IPS-NIHi11 (cell line): ENCODE results near the gene PROX1.

Experiments used
- DNase-seq: peaks from one replicate; pipeline ENCODE4 v3.0.0; 2012; ENCODE audit warnings: mixed read lengths, low spot score

The PROX1 gene

DNA sequence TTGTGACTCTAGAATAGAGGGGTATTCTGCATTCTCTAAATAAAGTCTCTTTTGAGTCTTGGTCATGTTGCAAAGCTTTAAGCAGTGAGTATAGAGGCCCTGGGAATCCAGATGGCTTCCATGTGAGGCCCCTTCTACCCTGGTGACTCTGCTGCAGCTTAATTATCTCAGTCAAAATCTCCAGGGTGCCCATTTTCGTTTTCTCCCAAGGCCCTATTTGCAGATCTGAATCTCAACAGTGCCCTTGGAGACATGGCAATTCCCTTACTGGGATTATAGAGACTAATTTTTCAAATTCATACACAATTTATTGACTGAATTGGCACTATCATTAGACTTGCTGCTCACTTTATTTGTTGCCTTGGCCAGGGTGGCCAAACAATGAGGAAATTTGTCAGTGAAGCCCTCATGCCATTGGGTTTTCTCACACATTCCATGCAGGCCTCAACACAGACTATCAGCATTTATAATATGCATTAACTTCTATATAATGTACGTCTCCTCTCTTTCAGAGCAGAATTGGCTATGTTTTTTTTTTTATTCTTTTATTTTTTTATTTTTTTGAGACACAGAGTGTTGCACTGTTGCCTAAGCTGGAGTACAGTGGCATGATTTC, 35.1 kb downstream of the PROX1 start:
- no peak for DNase-seq

DNA sequence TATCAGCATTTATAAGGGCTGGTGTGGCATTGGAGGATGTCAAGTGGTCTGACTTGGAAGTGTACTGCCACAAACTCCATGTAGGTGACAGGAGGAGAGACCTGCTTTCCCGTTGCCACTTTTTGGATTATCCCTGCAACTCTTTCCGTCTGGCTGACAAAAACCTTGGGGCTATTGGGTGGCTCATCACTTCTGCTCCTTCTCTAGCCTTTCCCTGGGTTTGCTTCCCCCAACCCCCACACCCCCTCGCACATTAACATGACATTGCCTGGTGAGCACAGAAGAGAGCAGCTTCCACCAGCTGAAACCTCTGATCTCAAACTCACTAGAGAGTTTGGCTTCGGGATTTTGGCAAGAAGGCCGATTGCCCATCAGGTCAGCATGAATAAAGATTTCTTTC, 39.2 kb downstream of the PROX1 start:
- peak; percentile 63 for DNase-seq

DNA sequence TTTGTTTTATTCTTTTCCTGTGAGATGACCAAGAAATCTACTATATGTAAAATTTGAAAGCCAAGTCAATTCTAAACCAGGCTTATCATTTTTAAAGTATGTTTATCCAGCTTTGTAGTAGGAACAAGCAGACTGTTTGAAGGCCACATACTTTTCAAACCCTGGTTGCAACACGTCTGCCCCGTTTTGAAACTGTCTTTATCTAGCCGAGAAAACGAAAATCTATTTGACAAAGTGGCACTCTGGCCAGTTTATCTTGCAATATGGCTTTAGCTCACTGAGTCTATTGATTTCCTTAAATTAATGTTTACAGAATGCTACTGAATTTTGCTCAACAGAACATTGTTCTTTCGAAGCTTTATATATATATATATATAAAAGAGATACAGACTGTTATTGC, 39.7 kb downstream of the PROX1 start:
- DNase-seq, result no peak

DNA sequence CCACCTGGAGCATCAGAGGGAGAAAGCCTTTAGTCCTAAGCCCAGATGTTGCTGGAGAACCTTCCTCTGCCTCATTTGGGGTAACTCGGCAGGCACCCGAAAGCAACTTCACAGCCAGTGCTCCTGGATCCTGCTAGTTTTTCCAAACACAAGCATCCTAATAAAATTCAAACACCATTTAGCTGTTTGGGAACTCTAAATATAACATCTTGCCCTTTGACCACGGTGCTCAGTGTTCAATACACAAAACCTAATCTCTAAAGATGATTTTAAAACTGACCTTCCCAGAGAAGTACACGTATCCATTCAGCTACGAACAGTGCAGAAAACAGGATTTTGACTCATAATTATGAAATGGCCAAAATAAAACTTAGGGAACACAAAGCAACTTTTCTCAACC, 40.3 kb downstream of the PROX1 start:
- DNase-seq, result no peak

DNA sequence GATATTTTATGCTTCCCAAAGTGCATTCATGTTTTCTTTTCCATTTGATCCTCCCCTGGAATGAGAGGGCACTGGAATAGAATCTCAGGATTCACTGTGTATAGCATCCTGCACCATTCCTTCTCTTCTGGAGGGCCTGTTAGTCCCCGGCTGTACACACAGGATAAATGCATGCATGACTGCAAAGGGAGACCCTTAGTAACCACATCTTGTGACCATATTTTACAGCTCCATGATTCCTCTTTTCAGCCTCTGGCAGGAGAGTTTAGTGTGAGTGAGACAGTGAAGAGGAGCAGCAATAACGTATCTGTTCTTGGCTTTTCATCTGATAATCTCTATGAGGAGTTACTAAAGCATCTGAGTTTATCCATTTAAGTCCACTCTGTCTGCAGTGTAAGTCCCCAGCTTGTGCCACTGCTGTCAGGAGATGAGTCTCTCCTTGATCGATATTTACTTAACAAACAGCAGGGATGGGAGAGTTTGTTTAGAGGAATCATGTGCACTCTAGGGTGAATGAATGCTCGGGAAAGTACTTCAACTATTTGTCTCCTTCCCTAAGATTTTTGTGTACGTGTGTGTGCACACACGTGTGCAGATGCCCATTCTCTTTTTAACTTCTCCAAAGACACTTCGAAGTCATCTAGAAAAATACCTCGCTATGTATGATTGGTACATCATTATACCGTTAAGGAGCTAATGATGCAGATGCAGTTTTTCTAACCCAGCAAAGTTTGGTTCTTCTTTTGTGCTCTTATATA, 41.1 kb downstream of the PROX1 start:
- DNase-seq, result no peak

DNA sequence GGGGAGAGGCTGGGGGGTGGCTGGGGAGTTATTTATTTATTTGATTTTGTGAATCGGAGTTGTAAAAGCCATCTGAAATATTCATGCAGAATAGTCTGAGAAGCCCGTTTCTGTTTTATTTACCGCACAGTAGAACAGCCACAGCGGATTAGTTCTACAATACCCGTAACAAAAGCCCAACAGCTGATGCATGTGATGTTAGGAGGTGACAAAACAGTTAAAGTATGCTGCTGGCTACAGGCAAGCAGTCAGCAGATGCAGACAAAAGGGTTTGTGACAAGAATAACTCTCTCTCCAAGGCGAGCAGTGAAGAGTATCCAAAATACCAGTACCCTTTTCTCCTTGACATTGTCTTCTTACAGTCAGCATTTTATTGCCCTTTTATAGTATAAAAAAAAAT, 42.0 kb downstream of the PROX1 start:
- DNase-seq, result no peak

DNA sequence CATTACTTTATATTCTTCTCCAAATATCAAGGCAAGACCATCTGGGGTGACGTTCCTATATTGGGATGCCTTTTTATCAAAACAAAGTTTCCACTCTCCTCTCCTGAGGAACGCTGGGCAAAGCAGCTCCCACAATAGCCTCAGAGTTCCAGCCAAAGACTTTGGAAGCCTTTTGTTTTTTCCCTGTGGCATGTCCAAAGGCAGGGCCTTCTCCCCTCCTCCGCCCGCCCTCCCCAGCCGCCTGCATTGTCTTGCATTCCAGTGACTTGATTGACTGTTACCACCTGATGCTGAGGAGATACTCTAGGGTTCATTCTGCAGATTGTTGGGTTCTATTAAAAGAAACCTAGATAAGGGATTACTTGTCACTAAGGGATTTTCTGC, 43.5 kb downstream of the PROX1 start:
- peak; percentile 64 for DNase-seq

DNA sequence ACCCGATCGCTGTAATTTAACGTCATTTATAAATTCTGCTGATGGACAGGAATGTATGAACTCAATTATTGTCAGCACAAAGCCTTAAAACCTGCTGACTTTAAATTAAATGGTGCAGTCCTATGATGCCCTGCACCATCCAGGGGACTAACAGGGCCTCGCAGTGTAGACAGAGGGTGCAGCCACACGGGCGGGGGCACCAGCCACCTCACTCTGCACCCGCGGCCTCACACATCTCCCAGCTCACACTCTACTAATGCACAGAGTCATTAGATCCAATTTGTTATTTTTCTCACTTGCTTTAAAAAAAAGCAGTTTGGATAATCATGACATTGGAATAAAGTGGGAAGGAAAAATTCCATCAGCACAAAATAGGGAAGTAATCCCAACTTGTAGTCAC, 49.7 kb downstream of the PROX1 start:
- no peak for DNase-seq

DNA sequence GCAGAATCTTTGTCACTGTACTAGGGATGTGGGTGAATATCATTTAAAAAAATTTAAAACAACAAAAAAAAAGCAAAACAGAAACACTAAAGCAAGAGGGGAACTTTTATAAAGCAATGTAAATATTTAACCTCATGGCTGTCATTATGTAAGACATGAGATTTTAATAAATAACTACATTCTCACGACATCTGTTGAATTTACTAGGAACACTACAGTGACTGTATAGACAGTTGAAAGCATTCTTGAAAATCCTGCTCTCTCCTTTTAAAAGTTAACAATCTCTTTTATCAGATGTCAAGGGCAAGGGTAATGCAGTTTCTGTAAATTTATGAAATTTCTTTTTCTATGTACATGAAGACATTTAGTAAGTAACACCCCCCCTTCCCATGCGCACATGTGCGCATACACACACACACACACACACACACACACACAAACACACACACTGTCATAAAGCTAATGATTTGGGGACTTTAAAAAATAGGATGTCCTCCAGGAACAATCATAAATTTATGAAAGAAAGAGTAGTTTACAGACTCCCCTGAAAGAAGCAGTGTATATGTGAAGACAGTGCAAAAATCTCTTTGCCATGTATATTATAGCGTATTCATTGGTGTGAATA, 51.7 kb downstream of the PROX1 start:
- DNase-seq, result no peak

DNA sequence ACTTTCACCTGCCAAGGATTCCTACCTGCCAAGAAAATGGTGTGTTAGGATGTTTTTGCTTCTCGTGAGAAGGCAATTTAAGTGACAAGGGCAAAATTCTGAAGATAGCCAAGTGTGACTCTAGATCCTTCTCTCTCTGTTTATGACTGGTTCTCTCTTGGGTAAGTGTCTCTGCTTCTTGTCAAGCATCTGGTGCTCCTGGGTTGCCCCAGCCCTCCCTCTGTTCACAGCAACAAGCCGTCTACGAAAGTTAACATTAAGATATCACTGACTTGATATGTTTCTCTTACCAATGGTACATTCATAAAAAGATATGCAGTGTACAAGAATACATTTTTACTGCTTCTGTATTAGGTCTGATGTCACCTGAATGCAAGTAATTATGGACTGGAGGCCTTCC, 55.4 kb downstream of the PROX1 start:
- DNase-seq, result no peak

DNA sequence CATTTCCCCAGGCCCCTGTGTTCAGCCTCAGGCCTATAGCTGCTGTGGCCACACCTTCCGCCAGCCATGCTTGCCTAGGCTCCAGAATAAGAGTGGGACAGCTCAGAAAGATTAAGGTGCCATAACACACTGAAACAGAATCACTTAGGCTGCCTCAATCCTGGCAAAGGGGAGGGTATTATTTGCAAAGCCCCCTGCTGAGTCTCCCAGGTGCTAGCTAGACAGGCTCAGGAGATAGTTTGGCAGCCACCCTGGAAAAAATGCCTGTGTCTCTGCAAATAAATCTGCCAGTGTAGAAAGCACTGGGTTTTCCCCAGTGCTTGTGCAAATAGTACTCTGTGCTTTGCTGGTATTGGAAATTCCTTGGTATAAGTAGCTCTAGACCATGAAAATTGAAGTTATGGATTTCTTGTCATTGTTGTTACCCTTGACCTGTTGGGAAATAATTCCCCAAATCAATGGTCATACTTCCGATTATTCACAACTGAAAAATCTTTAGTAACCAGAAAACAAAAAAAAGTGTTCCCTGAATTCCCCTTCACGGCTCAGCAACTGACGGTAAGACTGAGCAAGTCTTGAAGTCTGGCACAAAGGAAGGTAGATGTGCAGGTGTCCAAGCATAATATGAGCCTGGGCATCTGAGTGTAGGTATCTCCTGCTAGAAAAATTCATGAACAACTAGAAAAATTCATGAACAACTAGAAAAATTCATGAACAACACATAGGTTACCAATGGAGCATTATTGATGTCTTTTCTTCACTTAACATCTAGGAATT, 56.9 kb downstream of the PROX1 start:
- DNase-seq, result no peak

DNA sequence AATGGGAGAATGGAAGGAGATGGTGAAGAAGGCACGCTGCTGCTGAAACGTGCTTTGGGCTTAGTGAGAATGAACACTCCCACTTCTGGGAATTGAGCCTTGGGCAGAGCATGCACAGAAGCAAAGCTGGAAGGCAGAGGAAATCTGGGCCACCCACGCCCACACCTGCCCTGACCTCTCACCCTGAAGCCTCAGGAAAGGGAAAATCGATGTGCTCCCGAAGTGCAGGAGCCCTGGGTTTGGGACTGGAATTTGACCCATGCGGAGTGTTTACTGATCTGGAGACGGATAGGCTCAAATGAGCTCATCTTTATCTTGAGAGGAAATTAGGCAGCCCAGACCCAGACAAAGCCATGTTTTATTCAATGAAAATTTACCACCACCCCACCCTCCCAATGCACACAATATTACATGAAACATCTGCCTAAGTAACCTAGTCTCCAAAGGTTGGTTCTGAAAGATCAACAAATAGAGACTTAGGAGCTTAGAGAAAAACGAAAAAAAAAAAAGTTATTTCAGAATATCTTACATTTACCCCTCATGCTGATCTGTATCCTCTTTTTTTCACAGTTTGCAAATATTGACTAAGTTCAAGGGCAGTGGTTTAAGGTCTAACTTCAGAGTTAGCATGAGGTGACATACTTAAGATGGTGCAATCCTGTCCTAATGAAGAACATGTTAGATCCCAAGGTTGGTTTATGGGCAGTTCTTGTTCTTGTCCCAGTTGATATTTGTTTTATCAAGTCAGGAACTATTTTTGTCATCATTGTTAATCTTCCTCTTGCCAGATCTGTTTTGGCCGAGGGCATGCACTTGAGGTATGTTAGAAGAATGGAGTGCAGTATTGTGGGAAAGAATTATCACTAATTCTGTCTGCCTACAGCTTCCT, 63.0 kb downstream of the PROX1 start:
- no peak for DNase-seq

DNA sequence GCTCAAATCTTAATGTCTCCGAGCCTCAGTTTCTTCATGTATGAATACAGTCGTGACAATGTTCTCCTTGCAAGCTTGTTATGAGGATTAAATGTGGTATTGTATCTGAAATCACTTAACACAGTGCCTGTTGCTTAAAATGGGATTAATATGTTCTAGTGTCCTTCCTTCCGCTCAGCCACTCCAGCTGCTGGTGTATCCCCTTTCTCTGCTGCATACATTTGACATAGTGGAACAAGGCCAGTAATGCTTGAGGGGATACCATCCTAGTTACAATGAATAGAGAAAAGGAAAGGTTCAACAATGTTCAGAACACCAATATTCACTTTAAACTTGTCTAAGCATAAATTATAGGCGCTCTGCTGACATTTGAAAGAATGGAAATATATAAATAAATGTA, 64.0 kb downstream of the PROX1 start:
- DNase-seq, result no peak

DNA sequence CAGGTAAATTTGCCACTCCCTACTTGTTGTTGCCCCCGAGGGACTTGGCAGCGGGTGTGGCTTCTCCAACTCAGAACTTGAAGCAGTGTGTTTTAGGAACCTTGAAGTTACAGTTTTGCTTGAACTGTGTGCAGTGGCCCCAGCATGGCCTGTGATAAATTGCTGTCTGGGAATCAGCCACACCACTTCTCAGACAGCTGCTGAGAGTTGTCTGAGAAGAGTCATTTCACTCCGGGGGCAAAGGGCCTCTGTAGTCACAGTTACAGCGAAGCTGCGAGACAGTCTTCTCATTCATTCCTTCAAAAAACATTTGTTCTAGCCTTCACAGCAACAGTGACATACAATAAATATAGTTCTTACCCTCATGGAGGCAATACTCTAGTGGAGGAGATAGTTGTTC, 70.3 kb downstream of the PROX1 start:
- DNase-seq, result no peak

DNA sequence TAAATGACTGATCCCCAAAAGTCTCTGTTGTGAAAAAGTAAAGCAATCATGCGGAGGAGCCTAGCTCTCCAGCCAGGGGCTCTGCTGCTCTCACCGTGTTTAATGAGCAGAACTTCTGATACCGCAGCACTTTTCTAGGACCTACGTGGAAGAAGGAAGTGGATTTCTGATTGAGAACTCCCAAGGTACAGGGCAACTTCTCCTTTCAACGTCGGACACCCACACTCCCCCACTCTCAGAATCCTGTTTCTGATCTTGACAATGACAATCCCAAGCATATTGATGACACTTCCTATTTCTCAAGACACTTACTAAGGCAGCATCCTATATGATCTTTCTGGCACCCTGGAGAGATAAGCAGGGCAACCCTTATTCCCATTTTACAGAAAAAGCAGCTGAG, 78.4 kb downstream of the PROX1 start:
- no peak for DNase-seq

DNA sequence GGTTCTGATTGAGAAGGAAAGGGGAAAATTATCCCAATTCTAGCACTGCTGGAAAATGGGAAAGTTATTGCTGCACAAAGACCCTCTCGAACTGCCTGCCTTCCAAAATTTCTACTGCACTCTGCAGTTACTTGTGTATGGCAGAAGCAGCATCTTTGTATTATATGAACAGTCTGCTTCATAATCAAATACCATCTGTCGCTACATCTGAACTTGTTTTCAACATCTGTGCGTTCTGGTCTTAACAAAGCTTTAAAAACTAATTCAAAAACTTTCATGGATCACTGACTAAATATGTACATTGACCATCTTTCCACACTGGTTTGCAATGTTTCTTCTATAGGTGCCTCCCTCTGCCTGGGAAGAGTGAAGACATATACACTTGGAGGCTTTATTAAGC, 79.2 kb downstream of the PROX1 start:
- no peak for DNase-seq

DNA sequence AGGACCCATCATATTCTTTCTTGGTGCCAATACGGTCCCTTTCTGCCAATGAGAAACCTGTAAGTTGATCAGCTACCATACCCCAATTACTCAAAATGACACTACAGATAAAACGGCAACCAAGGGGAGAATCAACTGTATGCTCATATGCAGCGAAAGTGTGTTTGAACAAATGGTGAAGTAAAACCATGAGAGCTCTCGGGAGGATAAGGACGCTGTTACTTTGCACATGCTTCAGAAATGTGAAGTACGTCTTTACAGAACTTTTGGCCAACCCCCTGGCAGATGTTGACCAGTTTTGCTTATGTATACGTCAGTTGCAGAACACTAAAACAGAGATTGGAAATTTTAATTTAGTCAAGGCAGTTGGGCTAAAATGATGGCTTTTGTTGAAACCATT, 79.6 kb downstream of the PROX1 start:
- no peak for DNase-seq

DNA sequence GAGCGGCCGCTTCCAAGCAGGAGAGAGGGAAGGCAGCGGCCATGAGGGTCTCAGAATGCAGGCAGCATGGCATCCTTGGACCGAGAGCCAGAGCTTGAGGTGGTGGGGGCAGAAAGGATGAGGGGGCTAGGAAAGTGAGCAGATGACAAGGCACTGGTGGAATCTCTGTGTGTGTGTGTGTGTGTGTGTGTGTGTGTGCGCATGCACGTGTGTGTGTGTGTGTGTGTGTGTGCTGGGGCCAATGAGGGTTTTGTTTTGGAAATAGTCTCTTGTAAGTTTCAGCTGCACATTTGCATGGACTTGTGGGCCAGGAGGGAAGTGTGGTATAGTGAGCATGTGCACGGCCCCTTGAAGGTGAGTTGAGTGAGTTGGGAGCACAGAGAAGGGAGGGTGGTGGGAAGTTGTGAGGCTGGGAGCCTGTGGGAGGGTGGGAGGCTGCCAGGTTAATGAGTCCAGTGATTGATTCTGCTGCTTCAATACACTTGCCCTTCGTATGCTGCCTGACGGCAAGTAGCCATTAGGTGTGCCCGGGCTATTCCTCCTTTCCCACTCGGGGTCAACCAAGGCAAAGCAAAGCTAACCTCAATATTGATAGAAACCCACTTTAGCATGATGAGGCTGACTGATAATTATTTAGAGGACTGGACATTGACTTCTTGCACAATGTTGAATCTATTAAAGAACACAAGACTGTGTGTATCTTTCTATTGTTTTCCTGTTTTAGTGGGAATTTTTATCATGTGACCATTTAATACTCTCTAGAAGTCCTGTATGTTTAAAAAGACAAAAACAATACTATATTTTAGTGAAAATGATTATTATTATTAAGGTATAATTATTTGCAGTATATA, 80.3 kb downstream of the PROX1 start:
- no peak for DNase-seq

DNA sequence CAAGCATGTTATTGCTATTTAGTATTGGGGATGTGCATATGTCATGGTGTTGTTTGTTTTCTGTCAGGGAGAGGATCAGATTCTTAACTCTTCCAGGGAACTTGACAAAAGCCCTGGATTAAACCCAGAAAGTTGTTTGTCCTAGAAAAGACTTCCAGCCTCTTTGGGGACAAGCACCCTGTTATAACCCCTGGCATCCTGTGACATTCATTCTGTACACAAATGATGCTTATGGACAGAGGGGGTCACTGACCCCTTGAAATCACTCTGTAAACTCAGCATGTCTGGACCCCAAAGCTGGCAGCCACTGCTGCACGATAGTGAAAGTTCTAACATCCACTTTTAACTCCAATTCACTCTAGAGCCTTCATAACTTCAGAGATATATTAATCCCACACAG, 81.2 kb downstream of the PROX1 start:
- no peak for DNase-seq

DNA sequence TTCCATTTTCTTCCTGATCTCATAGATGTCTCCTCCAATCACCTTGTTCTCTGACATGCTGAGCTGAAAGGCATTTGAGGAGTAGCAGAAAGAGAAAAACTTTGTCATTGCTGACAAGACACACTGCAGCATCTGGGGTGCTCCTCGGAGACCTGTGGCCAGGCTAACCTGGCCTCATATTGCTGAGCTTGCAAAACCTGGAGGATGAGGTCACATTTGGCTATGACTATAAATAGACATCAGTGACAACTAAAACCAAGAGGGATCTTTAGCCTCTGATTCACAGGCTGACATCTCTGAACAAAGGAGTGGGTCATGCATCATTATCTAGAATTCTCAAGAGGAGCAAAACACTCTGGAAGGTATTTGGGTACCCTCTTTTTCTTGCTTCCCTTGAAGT, 83.7 kb downstream of the PROX1 start:
- DNase-seq, result no peak
